DND-41 (cell line): ENCODE measurements around the gene KIRREL3.

Experiments used
- CTCF ChIP-seq: IDR thresholded peaks from 2 replicates; pipeline ENCODE4 v1.5.1; 2012; ENCODE audit warnings: borderline replicate concordance, low read length, moderate library complexity, mild to moderate bottlenecking; ENCODE audit not compliant: poor library complexity, severe bottlenecking; ENCODE audit errors: extremely low read depth
- EZH2 ChIP-seq: IDR thresholded peaks from 3 replicates; pipeline ENCODE4 v1.6.1; 2012; ENCODE audit warnings: borderline replicate concordance, low read depth, mild to moderate bottlenecking, moderate library complexity, low read length, inconsistent platforms; ENCODE audit not compliant: severe bottlenecking

DNA sequence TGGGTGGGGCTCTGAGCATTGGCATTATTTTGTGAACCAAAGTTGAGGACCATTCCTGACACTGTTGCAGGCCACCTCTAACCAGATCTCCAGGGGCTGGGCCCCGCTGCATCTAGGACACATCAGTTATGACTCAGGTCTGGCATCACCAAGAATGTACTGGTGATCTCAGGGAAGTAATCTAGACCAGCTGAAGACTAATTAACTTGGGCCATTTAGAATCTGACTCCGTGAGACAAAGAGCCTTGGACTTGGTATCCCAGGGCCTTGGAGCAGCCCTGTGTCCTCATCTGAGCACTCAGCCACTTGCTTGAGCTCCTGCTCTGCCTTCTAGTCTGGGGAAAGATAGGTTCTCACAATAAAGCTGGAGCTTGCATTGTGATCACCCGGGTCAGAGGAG lies 200.6 kb downstream of the KIRREL3 start:
- TF ChIP-seq EZH2 (no peak), CTCF (no peak)
